HG03139 (cell line): Measurements from ENCODE around the gene OLFML2B.

ENCODE experiments used
- ATAC-seq: cut with Tn5 transposase; IDR thresholded peaks from one replicate; pipeline ENCODE4 v1.9.1; 2021; ENCODE audit not compliant: unreplicated experiment

Gene OLFML2B

DNA sequence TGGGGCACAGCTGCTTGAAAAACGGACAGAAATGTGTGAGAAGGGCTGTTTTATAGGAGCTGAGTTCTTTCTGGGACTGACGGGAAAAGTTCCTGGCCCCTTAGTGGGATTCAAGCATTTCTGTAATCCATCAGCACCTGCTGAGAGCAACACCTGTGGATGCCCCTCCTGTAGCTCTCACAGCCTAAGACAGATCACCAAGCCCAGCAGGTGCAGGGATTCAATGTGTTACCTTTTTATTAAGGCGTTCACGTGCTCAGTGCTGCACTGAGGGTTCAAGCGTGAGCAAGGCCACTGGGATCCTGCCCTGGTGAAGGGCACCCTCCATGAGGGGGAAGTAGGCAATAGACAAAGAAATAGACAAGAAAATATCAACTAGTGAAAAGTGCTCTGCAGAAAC, 14.9 kb downstream of the OLFML2B start:
- no peak for ATAC-seq

- no peak for ATAC-seq
Observed at GRCh38 chr1:162007466-162007865, 16.2 kb downstream of the OLFML2B start.

DNA sequence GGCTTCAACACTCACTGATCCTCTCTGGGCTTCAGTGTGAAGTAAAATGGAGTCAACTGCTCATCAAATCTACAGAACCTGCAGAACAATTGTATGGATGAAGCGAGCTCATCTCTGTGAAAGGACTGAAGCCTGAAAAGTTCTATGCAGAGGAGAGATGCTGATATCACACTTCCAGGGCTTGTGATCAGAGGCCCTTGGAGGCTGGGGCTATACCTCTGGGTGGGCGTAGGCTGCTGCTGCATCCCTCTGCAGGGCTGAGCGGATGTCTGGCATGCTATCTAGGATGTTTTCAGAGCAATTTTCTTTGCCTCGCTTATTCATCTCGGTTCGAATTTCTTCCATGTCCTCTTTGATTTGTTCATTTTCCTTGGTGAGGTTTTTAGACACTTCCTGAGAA, 17.6 kb downstream of the OLFML2B start:
- no peak for ATAC-seq

GRCh38 chr1:162004441-162004950, 19.2 kb downstream of the OLFML2B start:
- no peak for ATAC-seq

GRCh38 chr1:162003830-162004215, 19.8 kb downstream of the OLFML2B start:
- ATAC-seq = no peak

- ATAC-seq = no peak
Observed at GRCh38 chr1:162003061-162003829, 20.4 kb downstream of the OLFML2B start.

GRCh38 chr1:162000053-162000420, 23.6 kb downstream of the OLFML2B start:
- no peak for ATAC-seq

GRCh38 chr1:161999301-162000052, 24.2 kb downstream of the OLFML2B start:
- no peak for ATAC-seq

- no peak for ATAC-seq
Observed at GRCh38 chr1:161998811-161999210, 24.9 kb downstream of the OLFML2B start.

GRCh38 chr1:161997152-161997551, 26.5 kb downstream of the OLFML2B start:
- no peak for ATAC-seq

- ATAC-seq = no peak
Observed at GRCh38 chr1:161994175-161994668, 29.4 kb downstream of the OLFML2B start.

- ATAC-seq = no peak
Observed at GRCh38 chr1:161993576-161993975, 30.1 kb downstream of the OLFML2B start.

- ATAC-seq = no peak
Observed at GRCh38 chr1:161989786-161990185, 33.9 kb downstream of the OLFML2B start.

DNA sequence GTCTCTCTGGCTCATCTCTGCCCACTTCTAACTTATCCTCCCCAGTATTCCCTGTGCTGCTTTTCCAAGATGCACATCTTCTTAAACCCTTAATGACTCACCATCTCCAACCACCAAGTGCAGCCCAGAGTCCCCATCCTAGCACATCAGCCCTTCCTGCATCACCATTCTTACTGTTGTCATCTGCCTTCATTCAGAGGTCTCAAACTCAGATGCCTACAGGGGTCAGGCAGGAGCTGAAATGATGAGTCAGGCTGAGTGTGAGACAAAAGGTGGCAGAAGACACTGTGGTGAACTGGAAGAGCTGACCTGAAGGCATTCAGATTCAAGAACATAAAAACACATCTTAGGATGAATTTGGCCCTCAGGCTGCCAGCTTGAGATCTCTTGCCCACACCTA, 34.6 kb downstream of the OLFML2B start:
- ATAC-seq = no peak

- ATAC-seq = no peak
Observed at GRCh38 chr1:161988413-161988812, 35.3 kb downstream of the OLFML2B start.

- no peak for ATAC-seq
Observed at GRCh38 chr1:161987872-161988271, 35.8 kb downstream of the OLFML2B start.

DNA sequence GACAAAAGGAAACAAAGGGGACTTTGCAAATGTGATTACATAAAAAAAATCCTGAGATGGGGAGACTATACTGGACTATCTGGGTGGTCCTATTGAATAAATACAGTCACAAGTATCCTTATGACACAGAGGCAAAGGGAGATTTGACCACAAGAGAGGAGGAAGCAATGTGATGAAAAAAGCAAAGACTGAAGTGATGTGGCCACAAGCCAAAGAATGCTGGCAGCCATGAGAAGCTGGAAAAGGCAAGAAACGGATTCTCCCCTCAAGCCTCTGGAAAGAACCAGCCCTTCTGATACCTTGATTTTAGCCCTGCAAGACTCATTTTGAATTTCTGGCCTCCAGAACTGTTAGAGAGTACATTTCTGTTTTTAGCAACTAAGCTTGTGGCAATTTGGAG, 36.4 kb downstream of the OLFML2B start:
- no peak for ATAC-seq

GRCh38 chr1:161986328-161986727, 37.3 kb downstream of the OLFML2B start:
- ATAC-seq = no peak

DNA sequence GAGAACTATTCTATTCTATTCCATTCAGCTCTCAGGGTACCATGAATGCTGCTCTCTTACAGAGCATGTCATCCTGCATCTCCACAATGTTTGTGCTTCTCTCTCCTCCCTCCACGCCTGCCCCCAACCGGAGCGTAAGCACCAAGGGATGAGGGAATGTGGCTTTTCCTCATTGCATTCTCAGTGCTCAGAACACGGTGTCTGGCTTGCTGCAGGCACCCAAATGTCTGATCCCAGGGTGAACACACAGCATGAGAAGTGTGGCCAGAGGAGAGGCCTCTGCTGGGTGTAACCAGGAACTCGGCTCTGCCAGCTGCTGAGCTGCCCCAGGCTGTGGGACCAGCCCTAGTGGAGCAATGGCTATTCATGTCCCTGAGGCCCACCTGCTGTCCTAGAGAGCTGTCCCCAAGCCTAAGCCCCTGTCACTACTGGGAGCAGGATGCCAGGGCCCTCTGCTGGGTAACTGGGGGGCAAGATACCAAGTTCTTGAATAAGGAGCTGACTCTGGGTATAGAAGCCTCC, 38.3 kb downstream of the OLFML2B start:
- ATAC-seq = no peak

- no peak for ATAC-seq
Observed at GRCh38 chr1:161983725-161984124, 39.9 kb downstream of the OLFML2B start.

DNA sequence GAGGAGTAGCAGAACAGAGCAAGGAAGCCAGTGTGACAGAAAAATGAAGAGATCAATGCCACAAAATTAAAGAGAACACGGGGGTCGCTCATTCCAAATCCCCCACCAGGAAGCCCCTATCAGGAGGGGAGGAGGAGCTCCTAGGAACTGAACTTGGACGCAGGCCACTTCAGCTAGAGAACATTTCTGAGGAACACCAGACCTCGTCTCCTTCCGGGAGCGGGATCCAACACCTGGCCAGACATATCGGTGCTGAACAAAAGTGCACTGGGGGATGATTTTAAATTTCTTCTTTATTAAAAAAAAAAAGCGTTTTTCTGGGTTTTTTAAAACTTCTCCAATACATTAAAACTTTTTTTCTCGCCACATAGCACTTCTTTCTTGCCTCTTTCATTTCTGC, 40.8 kb downstream of the OLFML2B start:
- no peak for ATAC-seq

GRCh38 chr1:161982507-161982895, 41.2 kb downstream of the OLFML2B start:
- ATAC-seq = no peak
